Measurements from ENCODE around the gene LRRN3. TPM values are rescaled to one million over a fixed set of nuclear protein-coding genes. Genes with fewer than 3 reads are reported as not detected.

Gene LRRN3
- total and polyA plus RNA-seq, 7 donors, result 0.41 to 3.3 (median 0.76) TPM; not detected in 2

- TF ChIP-seq, protein P1, sequence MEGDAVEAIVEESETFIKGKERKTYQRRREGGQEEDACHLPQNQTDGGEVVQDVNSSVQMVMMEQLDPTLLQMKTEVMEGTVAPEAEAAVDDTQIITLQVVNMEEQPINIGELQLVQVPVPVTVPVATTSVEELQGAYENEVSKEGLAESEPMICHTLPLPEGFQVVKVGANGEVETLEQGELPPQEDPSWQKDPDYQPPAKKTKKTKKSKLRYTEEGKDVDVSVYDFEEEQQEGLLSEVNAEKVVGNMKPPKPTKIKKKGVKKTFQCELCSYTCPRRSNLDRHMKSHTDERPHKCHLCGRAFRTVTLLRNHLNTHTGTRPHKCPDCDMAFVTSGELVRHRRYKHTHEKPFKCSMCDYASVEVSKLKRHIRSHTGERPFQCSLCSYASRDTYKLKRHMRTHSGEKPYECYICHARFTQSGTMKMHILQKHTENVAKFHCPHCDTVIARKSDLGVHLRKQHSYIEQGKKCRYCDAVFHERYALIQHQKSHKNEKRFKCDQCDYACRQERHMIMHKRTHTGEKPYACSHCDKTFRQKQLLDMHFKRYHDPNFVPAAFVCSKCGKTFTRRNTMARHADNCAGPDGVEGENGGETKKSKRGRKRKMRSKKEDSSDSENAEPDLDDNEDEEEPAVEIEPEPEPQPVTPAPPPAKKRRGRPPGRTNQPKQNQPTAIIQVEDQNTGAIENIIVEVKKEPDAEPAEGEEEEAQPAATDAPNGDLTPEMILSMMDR (IDR thresholded peaks at IDR 0.05), result no peak
- TF ChIP-seq EP300 (IDR thresholded peaks at IDR 0.05), result no peak
- TF ChIP-seq POLR2AphosphoS5 (IDR thresholded peaks at IDR 0.05), result no peak
- no peak for TF ChIP-seq POLR2A (IDR thresholded peaks at IDR 0.05)
- Histone ChIP-seq H3K36me3 (no peaks in the 10 kb centered on the region), H3K4me3 (no peak overlapping the region), H3K27me3 (no peaks in the 10 kb centered on the region), H3K4me1 (peaks cover 0 to 10% (median 2%) of the 10 kb centered on the region in 4 donors), H3K9me3 (no peaks in the 10 kb centered on the region), H3K27ac (no peak overlapping the region)
- intact Hi-C loops (cut with DNase I), result no loop called here
- 94 to 96% methylated on average over 4 of the region's 4 CpGs for WGBS, 2 donors
- DNase-seq, result no peak
These were observed 43.3 kb upstream of the LRRN3 start for GRCh38 chr7:111047595-111047994.

DNA sequence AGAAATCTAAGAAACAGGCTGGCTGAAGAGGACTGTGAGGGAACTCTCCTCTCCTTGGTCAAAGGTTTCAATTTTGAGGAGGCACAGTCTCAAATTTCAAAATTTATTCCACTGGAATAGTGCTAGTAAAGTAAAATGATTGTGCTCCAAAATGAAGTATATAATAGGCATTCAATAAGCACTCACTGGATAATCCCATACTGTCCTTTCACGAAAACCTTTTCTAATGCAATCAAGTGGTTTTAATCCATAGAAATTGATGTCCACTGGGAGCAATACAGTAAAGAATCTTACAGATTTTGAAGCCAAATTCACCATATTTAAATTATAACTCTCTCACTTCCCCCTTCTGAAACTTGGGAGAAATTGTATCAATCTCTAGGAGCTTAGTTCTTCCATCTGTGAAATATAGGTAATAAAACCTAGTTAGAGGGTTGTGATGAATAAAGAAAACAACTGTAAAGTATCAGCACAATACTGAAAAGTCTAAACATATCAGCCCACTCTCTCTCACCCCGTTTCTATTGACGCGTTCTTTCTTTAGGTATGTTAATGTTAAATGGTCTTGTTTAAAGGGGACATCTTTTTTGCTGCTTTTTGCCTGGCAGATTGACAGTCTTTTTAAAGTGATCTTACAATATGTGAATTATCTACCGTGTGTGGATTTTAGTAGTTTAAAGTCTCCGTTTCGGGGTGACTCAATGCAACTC, 40.8 kb upstream of the LRRN3 start:
- intact Hi-C loops (cut with DNase I), result no loop called here
- Histone ChIP-seq H3K36me3 (no peaks in the 10 kb centered on the region), H3K27ac (no peak overlapping the region), H3K27me3 (no peaks in the 10 kb centered on the region), H3K4me1 (peaks cover 0 to 6% (median 2%) of the 10 kb centered on the region in 4 donors), H3K9me3 (no peaks in the 10 kb centered on the region), H3K4me3 (no peak overlapping the region)
- DNase-seq, result no peak
- WGBS, 2 donors, result 75 to 80% methylated on average over 7 of the region's 7 CpGs
- TF ChIP-seq POLR2AphosphoS5 (IDR thresholded peaks at IDR 0.05), result no peak
- TF ChIP-seq POLR2A (IDR thresholded peaks at IDR 0.05), result no peak
- TF ChIP-seq EP300 (IDR thresholded peaks at IDR 0.05), result no peak
- TF ChIP-seq, protein P1 (IDR thresholded peaks at IDR 0.05), result no peak

- Histone ChIP-seq H3K27me3 (no peaks in the 10 kb centered on the region), H3K4me1 (no peaks in the 10 kb centered on the region), H3K36me3 (no peaks in the 10 kb centered on the region), H3K4me3 (no peak overlapping the region), H3K27ac (no peak overlapping the region), H3K9me3 (no peaks in the 10 kb centered on the region)
- intact Hi-C loops (cut with DNase I), result no loop called here
- no peak for TF ChIP-seq POLR2A (IDR thresholded peaks at IDR 0.05)
- no peak for TF ChIP-seq POLR2AphosphoS5 (IDR thresholded peaks at IDR 0.05)
- TF ChIP-seq EP300 (IDR thresholded peaks at IDR 0.05), result no peak
- TF ChIP-seq, protein P1 (IDR thresholded peaks at IDR 0.05), result no peak
- WGBS, 2 donors, result 81 to 87% methylated on average over 2 of the region's 2 CpGs
- no peak for DNase-seq
These were observed 40.0 kb upstream of the LRRN3 start for GRCh38 chr7:111050875-111051416.

- no peaks in the 10 kb centered on the region for H3K4me1 ChIP-seq
- WGBS, 2 donors, result 96 to 100% methylated on average over 1 of the region's 1 CpG
- H3K36me3 ChIP-seq, result no peaks in the 10 kb centered on the region
- intact Hi-C loops (cut with DNase I), result no loop called here
- no peaks in the 10 kb centered on the region for H3K9me3 ChIP-seq
- no peaks in the 10 kb centered on the region for H3K27me3 ChIP-seq
- no peak overlapping the region for H3K27ac ChIP-seq
- no peak for DNase-seq
- no peak overlapping the region for H3K4me3 ChIP-seq
- TF ChIP-seq EP300 (IDR thresholded peaks at IDR 0.05), result no peak
These were observed 39.1 kb upstream of the LRRN3 start for GRCh38 chr7:111051832-111052231.

- WGBS, 2 donors, result 88 to 91% methylated on average over 2 of the region's 2 CpGs
These were observed 37.9 kb upstream of the LRRN3 start for GRCh38 chr7:111053035-111053434.

More at GRCh38 chr7:111053035-111053434, 37.9 kb upstream of the LRRN3 start:
- Histone ChIP-seq H3K36me3 (no peaks in the 10 kb centered on the region), H3K27me3 (no peaks in the 10 kb centered on the region), H3K27ac (no peak overlapping the region), H3K9me3 (no peaks in the 10 kb centered on the region), H3K4me3 (no peak overlapping the region), H3K4me1 (no peaks in the 10 kb centered on the region)
- TF ChIP-seq POLR2AphosphoS5 (IDR thresholded peaks at IDR 0.05) (no peak), POLR2A (IDR thresholded peaks at IDR 0.05) (no peak), EP300 (IDR thresholded peaks at IDR 0.05) (no peak)
- TF ChIP-seq, protein P1 (IDR thresholded peaks at IDR 0.05), result no peak
- intact Hi-C loops (cut with DNase I), result no loop called here
- DNase-seq, result no peak
